H1 (cell line): ENCODE data around the gene ZDHHC5. TPM values are rescaled to one million over a fixed set of nuclear protein-coding genes. Genes with fewer than 3 reads are reported as not detected.

ENCODE experiments used
- ATF2 ChIP-seq: IDR thresholded peaks from 2 replicates; pipeline ENCODE4 v1.6.1; 2012; ENCODE audit warnings: low read length, inconsistent platforms
- CHD7 ChIP-seq: fragments of 300-600 bp; sonication (generic); IDR thresholded peaks from 2 replicates; pipeline ENCODE4 v1.7.1; 2012; ENCODE audit warnings: low read length, moderate library complexity, mild to moderate bottlenecking, inconsistent platforms; ENCODE audit not compliant: insufficient replicate concordance
- POLR2AphosphoS5 ChIP-seq: IDR thresholded peaks from 2 replicates; pipeline ENCODE4 v1.6.1; 2011; ENCODE audit warnings: low read depth, low read length
- RBBP5 ChIP-seq: IDR thresholded peaks from 2 replicates; pipeline ENCODE4 v1.7.1; 2012; ENCODE audit warnings: low read depth, mild to moderate bottlenecking, inconsistent platforms, low read length, moderate library complexity, borderline replicate concordance
- RNF2 ChIP-seq: fragments of 200-900, 300-1000 bp; sonication (generic); IDR thresholded peaks from 2 replicates; pipeline ENCODE4 v1.7.1; 2016; ENCODE audit warnings: borderline replicate concordance, low read depth, mild to moderate bottlenecking, antibody characterized with exemption, low read length; ENCODE audit not compliant: poor library complexity, severe bottlenecking; ENCODE audit errors: missing control alignments
- SAP30 ChIP-seq: fragments of 300-600 bp; sonication (generic); IDR thresholded peaks from 2 replicates; pipeline ENCODE4 v1.7.1; 2012; ENCODE audit warnings: low read length, moderate library complexity, mild to moderate bottlenecking, inconsistent platforms; ENCODE audit not compliant: insufficient read depth, insufficient replicate concordance
- SIRT6 ChIP-seq: IDR thresholded peaks from one replicate; pipeline ENCODE4 v1.7.1; 2012; ENCODE audit warnings: low read length, inconsistent platforms
- polyA plus RNA-seq, 7 experiments: library from polyadenylated mRNA; depleted of rRNA in 3 of 7; stranded (reverse) in 5 of 7; unstranded in 2 of 7; fragments of >200 nt in 5 of 7; fragments of 200-250 nt in 2 of 7; gene quantifications; 1 replicate in 5 of 7; 2 replicates in 1 of 7; 4 replicates in 1 of 7; pipeline versions ENCODE4 v1.2.1 to v1.2.3, GENCODE V29; 2011 to 2013; ENCODE audit warnings: missing spikeins in 2 of 7, mixed read lengths in 2 of 7
- total RNA-seq: library from RNA; stranded (reverse); fragmentation: NEBNext Ultra II Directional; extraction: Animal tissue kit (Norgen Biotek cat#: 25700); gene quantifications from 2 replicates; pipeline ENCODE4 v1.2.1, GENCODE V29; 2021

Gene ZDHHC5
- total and polyA plus RNA-seq, 2 of the 8 experiments (the other 6 are each of a cell fraction or from before 2014, with no cell fraction given), result 40.0 to 56.3 TPM

DNA sequence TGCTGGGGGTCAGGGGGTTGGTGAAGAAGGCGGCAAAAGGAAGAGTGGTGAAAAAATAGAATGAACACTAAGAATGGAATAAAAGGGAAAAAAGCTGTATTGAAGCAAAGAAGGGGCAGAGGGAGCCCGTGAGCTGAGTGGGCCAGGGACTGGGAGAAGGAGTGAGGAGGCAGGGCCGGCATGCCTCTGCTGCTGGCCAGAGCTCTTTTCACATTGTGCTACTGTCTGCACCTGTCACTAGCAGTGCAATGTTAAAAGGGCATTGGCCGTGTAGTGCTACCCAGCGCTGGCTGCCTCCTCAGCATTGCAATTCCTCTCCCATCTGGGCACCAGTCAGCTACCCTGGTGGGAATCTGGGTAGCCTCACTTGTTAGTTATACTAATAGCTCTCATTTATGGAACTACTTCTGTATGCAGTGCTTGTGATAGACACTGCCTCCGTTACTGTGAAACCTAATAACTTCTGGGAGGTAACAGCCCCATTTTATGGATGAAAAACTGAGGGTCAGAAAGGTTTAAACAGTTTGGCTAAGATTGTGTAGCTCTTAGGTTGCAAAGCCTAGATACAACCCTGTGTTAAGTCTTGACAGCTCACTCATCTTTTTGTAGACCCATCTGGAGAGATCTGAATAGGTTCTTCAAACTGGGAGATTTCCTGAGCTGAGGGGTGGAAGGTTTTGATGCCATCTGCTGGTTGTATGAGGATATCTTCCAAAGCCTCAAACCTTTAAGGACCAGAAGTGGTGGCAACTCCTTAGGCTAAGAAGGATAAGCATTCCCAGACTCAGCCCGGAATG lies 26.7 kb upstream of the ZDHHC5 start (continued):
- TF ChIP-seq CHD7 (no peak), RNF2 (no peak), SAP30 (no peak), POLR2AphosphoS5 (peak; percentile 89; the same call in 1 of the 2 replicates), ATF2 (no peak; the same call in 1 of the 2 replicates), SIRT6 (no peak), RBBP5 (no peak)
